Measurements from ENCODE around the gene C19orf38. TPM values are rescaled to one million over a fixed set of nuclear protein-coding genes. Genes with fewer than 3 reads are reported as not detected.

The C19orf38 gene
- total and polyA plus RNA-seq, 7 experiments from 2014 or later = 1.4 to 50.5 (median 2.8) TPM

- no peak overlapping the region for H3K27ac ChIP-seq (ENCODE audit: low read depth, low read length)
- no peak for ATAC-seq
- POLR2A ChIA-PET = no interaction called here
These were observed 47.1 kb downstream of the C19orf38 start for GRCh38 chr19:10895363-10895762.

GRCh38 chr19:10895920-10896319, 47.7 kb downstream of the C19orf38 start:
- DNase-seq (no peak), ATAC-seq (no peak)
- Histone ChIP-seq H3K9me3 (ENCODE audit: control insufficient read depth in 2 of 3, low read length in 3 of 3) (no peaks in the 10 kb centered on the region), H3K36me3 (ENCODE audit: control insufficient read depth in 2 of 3, insufficient read depth in 3 of 3, low read length in 3 of 3) (no peaks in the 10 kb centered on the region), H3K27ac (ENCODE audit: low read depth, low read length) (no peak overlapping the region), H3K27me3 (ENCODE audit: control insufficient read depth in 2 of 2, insufficient read depth in 2 of 2, low read length in 2 of 2) (no peaks in the 10 kb centered on the region), H3K4me1 (ENCODE audit: control insufficient read depth in 2 of 2, insufficient read depth in 2 of 2, low read length in 2 of 2) (no peaks in the 10 kb centered on the region), H3K4me3 (ENCODE audit: low read length) (no peak overlapping the region)
- Mint-ChIP-seq H3K27ac (peak overlapping the region in 1 of 9 donors; percentile 2), H3K4me3 (peak overlapping the region in 1 of 10 donors; percentile 49), H3K4me1 (peaks cover 6 to 26% (median 19%) of the 10 kb centered on the region in 7 donors), H3K9me3 (no peaks in the 10 kb centered on the region), H3K36me3 (peaks cover 0 to 9% (median 3%) of the 10 kb centered on the region in 5 donors), H3K27me3 (no peaks in the 10 kb centered on the region)
- ChIA-PET POLR2A (no interaction called here), CTCF (no interaction called here)
- intact Hi-C loops (cut with micrococcal nuclease) = no loop called here

More at GRCh38 chr19:10895363-10895762, 47.1 kb downstream of the C19orf38 start:
- CTCF ChIA-PET = interaction anchor here (0.8 kb wide), 1 partner anchor 31 kb away, joined by 3 read pairs; no protein-coding TSS in a partner anchor
- Histone ChIP-seq H3K4me1 (ENCODE audit: control insufficient read depth in 2 of 2, insufficient read depth in 2 of 2, low read length in 2 of 2) (no peaks in the 10 kb centered on the region), H3K4me3 (ENCODE audit: low read length) (no peak overlapping the region), H3K27me3 (ENCODE audit: control insufficient read depth in 2 of 2, insufficient read depth in 2 of 2, low read length in 2 of 2) (no peaks in the 10 kb centered on the region), H3K9me3 (ENCODE audit: control insufficient read depth in 2 of 3, low read length in 3 of 3) (no peaks in the 10 kb centered on the region), H3K36me3 (ENCODE audit: control insufficient read depth in 2 of 3, insufficient read depth in 3 of 3, low read length in 3 of 3) (no peaks in the 10 kb centered on the region)
- H3K27me3 Mint-ChIP-seq = no peaks in the 10 kb centered on the region
- peak overlapping the region in 1 of 10 donors; percentile 49 for H3K4me3 Mint-ChIP-seq
- DNase-seq = no peak
- intact Hi-C loops (cut with micrococcal nuclease) = no loop called here
- no peak overlapping the region for H3K27ac Mint-ChIP-seq
- peaks cover 0 to 8% (median 3%) of the 10 kb centered on the region in 5 donors for H3K36me3 Mint-ChIP-seq
- H3K9me3 Mint-ChIP-seq = no peaks in the 10 kb centered on the region
- H3K4me1 Mint-ChIP-seq = peaks cover 6 to 25% (median 18%) of the 10 kb centered on the region in 7 donors

- CTCF ChIA-PET = interaction anchor here (0.7 kb wide), 1 partner anchor 334 kb away, joined by 3 read pairs; no protein-coding TSS in a partner anchor
- H3K9me3 ChIP-seq (ENCODE audit: control insufficient read depth in 2 of 3, low read length in 3 of 3) = no peaks in the 10 kb centered on the region
- H3K36me3 ChIP-seq (ENCODE audit: control insufficient read depth in 2 of 3, insufficient read depth in 3 of 3, low read length in 3 of 3) = no peaks in the 10 kb centered on the region
- no peaks in the 10 kb centered on the region for H3K4me1 ChIP-seq (ENCODE audit: control insufficient read depth in 2 of 2, insufficient read depth in 2 of 2, low read length in 2 of 2)
- intact Hi-C loops (cut with micrococcal nuclease) = no loop called here
- ATAC-seq (peak; percentile 51), DNase-seq (no peak)
- H3K4me3 Mint-ChIP-seq = no peak overlapping the region
- peaks cover 6 to 20% (median 19%) of the 10 kb centered on the region in 7 donors for H3K4me1 Mint-ChIP-seq
- H3K27ac ChIP-seq (ENCODE audit: low read depth, low read length) = no peak overlapping the region
- no peaks in the 10 kb centered on the region for H3K27me3 Mint-ChIP-seq
- H3K27ac Mint-ChIP-seq = peak overlapping the region in 6 of 9 donors; percentile 13 to 84 (median 32)
- H3K4me3 ChIP-seq (ENCODE audit: low read length) = no peak overlapping the region
- no peaks in the 10 kb centered on the region for H3K27me3 ChIP-seq (ENCODE audit: control insufficient read depth in 2 of 2, insufficient read depth in 2 of 2, low read length in 2 of 2)
- no peaks in the 10 kb centered on the region for H3K9me3 Mint-ChIP-seq
- POLR2A ChIA-PET = no interaction called here
- H3K36me3 Mint-ChIP-seq = peaks cover 0 to 9% (median 3%) of the 10 kb centered on the region in 5 donors
These were observed 48.8 kb downstream of the C19orf38 start for GRCh38 chr19:10896851-10897526.

- Histone ChIP-seq H3K27ac (ENCODE audit: low read depth, low read length) (no peak overlapping the region), H3K36me3 (ENCODE audit: control insufficient read depth in 2 of 3, insufficient read depth in 3 of 3, low read length in 3 of 3) (no peaks in the 10 kb centered on the region), H3K9me3 (ENCODE audit: control insufficient read depth in 2 of 3, low read length in 3 of 3) (no peaks in the 10 kb centered on the region), H3K4me1 (ENCODE audit: control insufficient read depth in 2 of 2, insufficient read depth in 2 of 2, low read length in 2 of 2) (no peaks in the 10 kb centered on the region), H3K4me3 (ENCODE audit: low read length) (no peak overlapping the region), H3K27me3 (ENCODE audit: control insufficient read depth in 2 of 2, insufficient read depth in 2 of 2, low read length in 2 of 2) (no peaks in the 10 kb centered on the region)
- Mint-ChIP-seq H3K9me3 (peaks cover 0 to 7% (median 3%) of the 10 kb centered on the region in 11 donors), H3K27me3 (no peaks in the 10 kb centered on the region), H3K4me3 (peak overlapping the region in 1 of 10 donors; percentile 63), H3K36me3 (peaks cover 0 to 17% (median 9%) of the 10 kb centered on the region in 5 donors), H3K27ac (no peak overlapping the region), H3K4me1 (peaks cover 6 to 20% (median 18%) of the 10 kb centered on the region in 7 donors)
- POLR2A ChIA-PET = no interaction called here
- no peak for DNase-seq
- intact Hi-C loops (cut with micrococcal nuclease) = no loop called here
- no peak for ATAC-seq
- CTCF ChIA-PET = no interaction called here
These were observed 50.4 kb downstream of the C19orf38 start for GRCh38 chr19:10898633-10899032.

GRCh38 chr19:10899151-10899653, 51.0 kb downstream of the C19orf38 start:
- ChIA-PET CTCF (no interaction called here), POLR2A (no interaction called here)
- H3K27me3 Mint-ChIP-seq = no peaks in the 10 kb centered on the region
- no peak overlapping the region for H3K27ac Mint-ChIP-seq
- no peaks in the 10 kb centered on the region for H3K9me3 ChIP-seq (ENCODE audit: control insufficient read depth in 2 of 3, low read length in 3 of 3)
- H3K36me3 ChIP-seq (ENCODE audit: control insufficient read depth in 2 of 3, insufficient read depth in 3 of 3, low read length in 3 of 3) = no peaks in the 10 kb centered on the region
- no peak overlapping the region for H3K4me3 Mint-ChIP-seq
- no peaks in the 10 kb centered on the region for H3K4me1 ChIP-seq (ENCODE audit: control insufficient read depth in 2 of 2, insufficient read depth in 2 of 2, low read length in 2 of 2)
- H3K4me1 Mint-ChIP-seq = peaks cover 6 to 20% (median 18%) of the 10 kb centered on the region in 7 donors
- H3K27ac ChIP-seq (ENCODE audit: low read depth, low read length) = no peak overlapping the region
- no peak for DNase-seq
- H3K9me3 Mint-ChIP-seq = peaks cover 0 to 7% (median 3%) of the 10 kb centered on the region in 11 donors
- H3K27me3 ChIP-seq (ENCODE audit: control insufficient read depth in 2 of 2, insufficient read depth in 2 of 2, low read length in 2 of 2) = no peaks in the 10 kb centered on the region
- H3K36me3 Mint-ChIP-seq = peaks cover 0 to 20% (median 9%) of the 10 kb centered on the region in 5 donors
- intact Hi-C loops (cut with micrococcal nuclease) = no loop called here
- ATAC-seq = no peak
- H3K4me3 ChIP-seq (ENCODE audit: low read length) = no peak overlapping the region

GRCh38 chr19:10907925-10908324, 59.7 kb downstream of the C19orf38 start:
- ChIA-PET CTCF (no interaction called here), POLR2A (no interaction called here)
- no peaks in the 10 kb centered on the region for H3K27me3 ChIP-seq (ENCODE audit: control insufficient read depth in 2 of 2, insufficient read depth in 2 of 2, low read length in 2 of 2)
- H3K9me3 ChIP-seq (ENCODE audit: control insufficient read depth in 2 of 3, low read length in 3 of 3) = no peaks in the 10 kb centered on the region
- Mint-ChIP-seq H3K27ac (no peak overlapping the region), H3K36me3 (peaks cover 0 to 31% (median 7%) of the 10 kb centered on the region in 5 donors), H3K4me3 (no peak overlapping the region), H3K27me3 (no peaks in the 10 kb centered on the region), H3K9me3 (peaks cover 0 to 7% (median 1%) of the 10 kb centered on the region in 11 donors), H3K4me1 (no peaks in the 10 kb centered on the region)
- H3K36me3 ChIP-seq (ENCODE audit: control insufficient read depth in 2 of 3, insufficient read depth in 3 of 3, low read length in 3 of 3) = peaks cover 0 to 60% (median 4%) of the 10 kb centered on the region in 3 experiments
- ATAC-seq (no peak), DNase-seq (no peak)
- intact Hi-C loops (cut with micrococcal nuclease) = no loop called here
- no peaks in the 10 kb centered on the region for H3K4me1 ChIP-seq (ENCODE audit: control insufficient read depth in 2 of 2, insufficient read depth in 2 of 2, low read length in 2 of 2)
- H3K27ac ChIP-seq (ENCODE audit: low read depth, low read length) = no peak overlapping the region
- no peak overlapping the region for H3K4me3 ChIP-seq (ENCODE audit: low read length)
